OCI-LY3 (cell line): ENCODE results near the gene MAP2K6.
A peak's percentile ranks its signal among the peaks of the same experiment; 100 is the strongest.

Experiments
- H2AFZ ChIP-seq: fragments of 200-600, 300-600 bp; shearing (Covaris generic); 2 replicates; pipeline ENCODE4 v1.6.0; 2014; ENCODE audit warnings: antibody characterized with exemption, low read depth, low read length
- H3K27ac ChIP-seq: fragments of 200-600, 300-600 bp; sonication (generic); 2 replicates; pipeline ENCODE4 v1.5.1; 2014; ENCODE audit warnings: mild to moderate bottlenecking, low read length, moderate library complexity, mixed read lengths
- H3K27me3 ChIP-seq: fragments of 200-600, 300-600 bp; sonication (generic); 2 replicates; pipeline ENCODE4 v1.6.1; 2014; ENCODE audit warnings: low read depth, low read length, mixed read lengths
- H3K36me3 ChIP-seq: fragments of 200-600, 300-600 bp; sonication (generic); replicated peaks from 2 replicates; pipeline ENCODE3; 2014; ENCODE audit warnings: low read depth, low read length, mixed read lengths
- H3K4me1 ChIP-seq: fragments of 300-600, 200-600 bp; sonication (generic); 2 replicates; pipeline ENCODE4 v1.6.1; 2014; ENCODE audit warnings: low read length, mixed read lengths
- H3K4me2 ChIP-seq: fragments of 200-600, 300-600 bp; sonication (generic); 2 replicates; pipeline ENCODE4 v1.6.1; 2014; ENCODE audit warnings: low read length, mixed read lengths
- H3K4me3 ChIP-seq: fragments of 300-600, 200-600 bp; sonication (generic); 2 replicates; pipeline ENCODE4 v1.5.1; 2014; ENCODE audit warnings: antibody characterized with exemption, mild to moderate bottlenecking, low read length, moderate library complexity
- H3K79me2 ChIP-seq: fragments of 300-600, 200-600 bp; shearing (Covaris generic); 2 replicates; pipeline ENCODE4 v1.6.1; 2014; ENCODE audit warnings: mild to moderate bottlenecking, low read length, mixed read lengths
- H3K9ac ChIP-seq: fragments of 300-600, 200-600 bp; shearing (Covaris generic); 2 replicates; pipeline ENCODE4 v1.6.0; 2014; ENCODE audit warnings: mild to moderate bottlenecking, low read length, moderate library complexity
- H3K9me3 ChIP-seq: fragments of 200-600, 300-600 bp; shearing (Covaris generic); 2 replicates; pipeline ENCODE4 v1.6.1; 2014; ENCODE audit warnings: low read length, mixed read lengths; ENCODE audit not compliant: insufficient read depth
- H4K20me1 ChIP-seq: fragments of 200-600, 300-600 bp; sonication (generic); 2 replicates; pipeline ENCODE4 v1.6.1; 2016; ENCODE audit warnings: low read length, mixed read lengths; ENCODE audit not compliant: insufficient read depth
- CTCF ChIP-seq: fragments of 200-600, 300-600 bp; sonication (generic); IDR thresholded peaks from 2 replicates; pipeline ENCODE4 v1.5.1; 2014; ENCODE audit warnings: antibody characterized with exemption, low read length, low read depth
- EZH2phosphoT487 ChIP-seq: fragments of 200-600 bp; shearing (Covaris generic); IDR thresholded peaks from 2 replicates; pipeline ENCODE4 v1.6.1; 2018; ENCODE audit warnings: antibody characterized with exemption, mixed run types, low read depth

Gene MAP2K6

DNA sequence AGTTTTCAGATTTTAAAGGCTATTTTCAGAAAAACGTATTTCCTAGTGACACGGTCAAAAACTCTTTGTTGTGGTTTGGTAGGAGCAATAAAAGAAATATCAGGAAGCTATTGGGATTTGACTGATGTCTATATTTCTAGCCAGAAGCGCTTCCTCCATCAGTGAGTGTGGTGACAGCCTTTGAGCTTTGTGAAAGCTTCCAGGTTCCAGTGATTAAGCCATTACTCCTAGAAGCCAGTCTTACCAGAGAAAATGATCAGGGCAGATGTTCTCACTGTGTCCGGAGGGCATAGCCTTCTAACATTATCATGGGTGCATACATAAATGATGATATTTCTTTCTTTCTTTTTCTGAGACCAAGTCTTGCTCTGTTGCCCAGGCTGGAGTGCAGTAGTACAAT is 39.6 kb downstream of the MAP2K6 start:
- Histone ChIP-seq H3K79me2 (no peaks in the 10 kb centered on the region), H3K36me3 (no peaks in the 10 kb centered on the region), H3K9ac (no peak overlapping the region), H3K9me3 (no peaks in the 10 kb centered on the region), H4K20me1 (no peaks in the 10 kb centered on the region), H3K4me2 (no peak overlapping the region), H3K27ac (no peak overlapping the region), H3K4me1 (peaks cover 6% of the 10 kb centered on the region; the same call in 1 of the 2 replicates), H3K4me3 (no peak overlapping the region), H3K27me3 (no peaks in the 10 kb centered on the region), H2AFZ (no peak overlapping the region)
- TF ChIP-seq CTCF, result no peak
- no peak for TF ChIP-seq EZH2phosphoT487

DNA sequence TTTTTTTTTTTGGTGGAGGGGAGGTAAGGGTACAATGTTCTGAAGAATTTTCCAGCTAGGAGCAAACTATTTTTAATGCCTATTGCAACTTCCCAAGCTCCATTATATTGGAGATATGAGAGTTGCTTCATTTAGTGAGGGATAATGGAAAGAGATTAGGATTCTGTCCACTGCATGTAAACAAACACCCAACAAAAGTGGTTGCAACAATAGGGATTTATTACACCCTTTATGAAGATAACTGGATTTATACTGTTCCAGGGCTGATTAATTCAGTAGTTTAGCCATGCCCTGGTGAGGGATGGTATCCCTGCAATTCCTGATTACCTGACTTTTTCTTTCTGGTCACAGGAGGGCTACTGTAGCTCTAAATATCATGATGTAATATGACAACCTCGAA is 40.5 kb downstream of the MAP2K6 start:
- H3K9ac ChIP-seq, result no peak overlapping the region
- no peak overlapping the region for H2AFZ ChIP-seq
- H4K20me1 ChIP-seq, result no peaks in the 10 kb centered on the region
- no peaks in the 10 kb centered on the region for H3K36me3 ChIP-seq
- no peaks in the 10 kb centered on the region for H3K9me3 ChIP-seq
- H3K79me2 ChIP-seq, result no peaks in the 10 kb centered on the region
- H3K27ac ChIP-seq, result no peak overlapping the region
- H3K4me3 ChIP-seq, result no peak overlapping the region
- no peak overlapping the region for H3K4me2 ChIP-seq
- H3K4me1 ChIP-seq, result peaks cover 6% of the 10 kb centered on the region; the same call in 1 of the 2 replicates
- TF ChIP-seq EZH2phosphoT487, result no peak
- TF ChIP-seq CTCF, result no peak
- no peaks in the 10 kb centered on the region for H3K27me3 ChIP-seq

- H3K27me3 ChIP-seq, result no peaks in the 10 kb centered on the region
- H3K4me1 ChIP-seq, result peaks cover 6% of the 10 kb centered on the region; the same call in 1 of the 2 replicates
- H3K9me3 ChIP-seq, result no peaks in the 10 kb centered on the region
- no peaks in the 10 kb centered on the region for H3K79me2 ChIP-seq
- H2AFZ ChIP-seq, result no peak overlapping the region
- H3K27ac ChIP-seq, result no peak overlapping the region
- H4K20me1 ChIP-seq, result no peaks in the 10 kb centered on the region
- H3K9ac ChIP-seq, result no peak overlapping the region
- no peaks in the 10 kb centered on the region for H3K36me3 ChIP-seq
- no peak overlapping the region for H3K4me3 ChIP-seq
- TF ChIP-seq EZH2phosphoT487 (no peak), CTCF (no peak)
- H3K4me2 ChIP-seq, result peak overlapping the region; percentile 24; the same call in 1 of the 2 replicates
These were observed 43.1 kb downstream of the MAP2K6 start for GRCh38 chr17:69457603-69458002.

DNA sequence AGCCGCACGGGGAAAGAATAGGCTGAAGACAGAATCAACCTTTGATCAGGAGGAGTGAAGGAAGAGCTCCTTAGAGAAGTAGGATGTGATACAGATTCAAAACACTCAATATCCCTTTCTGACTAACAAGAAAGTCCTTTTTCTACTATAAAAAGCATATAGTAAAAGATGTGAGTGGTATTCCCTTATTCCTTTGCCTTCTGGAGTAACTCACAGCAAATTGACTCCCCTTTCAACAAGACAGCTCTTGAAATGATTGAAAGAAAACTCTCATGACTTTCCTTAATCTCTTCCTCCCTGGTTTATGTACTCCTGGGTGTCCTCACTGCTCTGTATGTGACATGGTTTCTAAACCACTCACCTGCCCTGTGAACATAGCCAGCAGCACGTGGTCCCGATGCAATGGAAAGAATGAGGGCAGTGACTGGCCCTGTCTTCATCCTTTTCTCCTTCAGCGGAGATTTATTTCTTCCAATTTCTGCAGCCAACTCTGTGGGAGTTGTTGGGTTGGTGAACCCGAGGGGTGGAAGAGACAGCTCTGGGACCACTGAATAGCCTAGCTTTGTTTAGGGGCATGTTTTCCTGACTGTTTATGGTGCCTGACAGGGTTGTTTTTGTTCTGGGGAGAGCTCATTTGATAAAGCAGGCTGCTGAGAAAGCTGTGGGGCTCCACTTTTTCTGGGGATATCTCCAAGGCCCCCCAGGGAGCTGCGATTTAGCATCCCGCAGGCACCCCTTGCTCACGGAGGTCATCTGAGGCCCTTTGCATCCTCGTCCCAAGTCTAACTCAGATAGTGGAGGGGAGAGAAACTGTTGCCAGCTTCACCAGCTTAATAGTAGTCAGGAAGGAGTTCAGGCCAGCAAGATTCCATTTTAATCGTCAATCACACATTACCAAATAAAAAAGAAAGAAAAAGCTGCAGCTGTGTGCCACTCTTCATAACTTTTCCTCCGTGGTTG is 46.7 kb downstream of the MAP2K6 start:
- H3K27me3 ChIP-seq, result no peaks in the 10 kb centered on the region
- H3K9me3 ChIP-seq, result no peaks in the 10 kb centered on the region
- no peak for TF ChIP-seq CTCF
- H3K4me1 ChIP-seq, result peaks cover 6% of the 10 kb centered on the region; the same call in 1 of the 2 replicates
- H3K27ac ChIP-seq, result no peak overlapping the region
- H3K9ac ChIP-seq, result no peak overlapping the region
- no peak overlapping the region for H3K4me3 ChIP-seq
- no peaks in the 10 kb centered on the region for H3K36me3 ChIP-seq
- no peak overlapping the region for H2AFZ ChIP-seq
- no peaks in the 10 kb centered on the region for H4K20me1 ChIP-seq
- H3K4me2 ChIP-seq, result no peak overlapping the region
- H3K79me2 ChIP-seq, result no peaks in the 10 kb centered on the region
